A549 (cell line): ENCODE results near the gene SNRNP70. TPM values are rescaled to one million over a fixed set of nuclear protein-coding genes. Genes with fewer than 3 reads are reported as not detected.

Source experiments
- ATAC-seq, 2 experiments: fragments of 200-7000 bp in 1 of 2; fragments of >200 bp in 1 of 2; cut with Nextera tagmentation in 1 of 2; cut with Tn5 transposase in 1 of 2; 3 replicates each; pipeline versions ENCODE4 v1.8.0 to v1.9.1; 2018 to 2020; ENCODE audit warnings: mild to moderate bottlenecking in 1 of 2, moderate library complexity in 1 of 2
- CTCF ChIA-PET: fragments of 300-600 bp; sonication (Branson Sonifier 250); formaldehyde crosslinking; extraction: SDS; loops from one replicate; lab custom pipeline; 2021; ENCODE audit warnings: antibody characterized with exemption, inconsistent platforms; lab: Yijun Ruan, JAX
- POLR2A ChIA-PET: fragments of 350-600 bp; formaldehyde crosslinking; extraction: SDS; loops from one replicate; lab custom pipeline; 2021; ENCODE audit warnings: antibody characterized with exemption, inconsistent platforms; lab: Yijun Ruan, JAX
- DNase-seq, 2 experiments: peaks; one replicate each; pipeline versions ENCODE4 v3.0.0 to v3.0.0-alpha.2; 2011 to 2016; ENCODE audit warnings: low read depth in 1 of 2, low spot score in 1 of 2
- FAIRE-seq: peaks from 2 replicates; lab custom pipeline; 2011; peaks lifted over from hg19 to GRCh38; lab: Jason Lieb, UNC
- H3K27ac ChIP-seq, 2 experiments: fragments of >200 bp; sonication (Bioruptor Twin); formaldehyde crosslinking; 3 replicates each; pipeline ENCODE4 v1.5.1; 2016 to 2017
- H3K4me1 ChIP-seq: fragments of >200 bp; sonication (Bioruptor Twin); formaldehyde crosslinking; 3 replicates; pipeline ENCODE4 v1.6.1; 2016
- H3K4me2 ChIP-seq: fragments of >200 bp; sonication (Bioruptor Twin); formaldehyde crosslinking; 3 replicates; pipeline ENCODE4 v1.6.1; 2016
- H3K4me3 ChIP-seq: fragments of >200 bp; sonication (Bioruptor Twin); formaldehyde crosslinking; 3 replicates; pipeline ENCODE4 v1.5.1; 2016
- H3K9me3 ChIP-seq: fragments of >200 bp; sonication (Bioruptor Twin); formaldehyde crosslinking; 3 replicates; pipeline ENCODE4 v1.6.1; 2016
- CHD4 ChIP-seq: fragments of 200-600 bp; sonication (generic); IDR thresholded peaks from 2 replicates; pipeline ENCODE4 v1.6.1; 2016; ENCODE audit warnings: antibody characterized with exemption, mild to moderate bottlenecking, borderline replicate concordance
- CTCF ChIP-seq: fragments of >200 bp; sonication (Bioruptor Twin); formaldehyde crosslinking; IDR thresholded peaks from 3 replicates; pipeline ENCODE4 v1.5.1; 2016
- E2F6 ChIP-seq: IDR thresholded peaks from 2 replicates; pipeline ENCODE4 v1.6.1; 2012; ENCODE audit warnings: low read depth, borderline replicate concordance
- ESRRA ChIP-seq: fragments of 150-350 bp; IDR thresholded peaks from 2 replicates; pipeline ENCODE4 v1.6.1; 2014; ENCODE audit warnings: mild to moderate bottlenecking, low read length, borderline replicate concordance
- FOSL2 ChIP-seq, 2 experiments: fragments of 450-650 bp in 1 of 2; fragments of >200 bp in 1 of 2; sonication (Bioruptor Twin) in 1 of 2; formaldehyde crosslinking; IDR thresholded peaks; 2 replicates each; pipeline versions ENCODE4 v1.5.0 to v1.6.1; 2016 to 2020; ENCODE audit warnings: mild to moderate bottlenecking in 1 of 2, moderate library complexity in 1 of 2
- HOXB13 ChIP-seq: fragments of 250-450 bp; sonication (Bioruptor Pico); IDR thresholded peaks from 2 replicates; pipeline ENCODE4 v1.5.0; 2020; ENCODE audit warnings: low read depth, mild to moderate bottlenecking, moderate library complexity
- JUN ChIP-seq, 2 experiments: fragments of >200 bp; sonication (Bioruptor Twin); formaldehyde crosslinking; IDR thresholded peaks; 2 replicates in 1 of 2; 3 replicates in 1 of 2; pipeline ENCODE4 v1.6.1; 2016 to 2017
- KDM1A ChIP-seq: fragments of 200-600 bp; sonication (generic); IDR thresholded peaks from 2 replicates; pipeline ENCODE4 v1.6.1; 2016; ENCODE audit warnings: low read depth, mild to moderate bottlenecking
- MYC ChIP-seq: IDR thresholded peaks from 2 replicates; pipeline ENCODE4 v1.6.1; 2012; ENCODE audit warnings: mild to moderate bottlenecking, inconsistent platforms, low read length, improper control_type of control experiment, borderline replicate concordance
- NPAS2 ChIP-seq: fragments of 250-450 bp; sonication (Bioruptor Pico); IDR thresholded peaks from 2 replicates; pipeline ENCODE4 v1.8.0; 2022; ENCODE audit warnings: mild to moderate bottlenecking, moderate library complexity, borderline replicate concordance
- POLR2A ChIP-seq: IDR thresholded peaks from 2 replicates; pipeline ENCODE4 v1.6.1; 2012; ENCODE audit warnings: mild to moderate bottlenecking, low read length
- POLR2AphosphoS2 ChIP-seq: conservative IDR thresholded peaks from 2 replicates; pipeline ENCODE4 v1.6.1; 2012; ENCODE audit warnings: low read length, improper control_type of control experiment, inconsistent platforms
- RAD21 ChIP-seq, 2 experiments: fragments of >200 bp in 1 of 2; sonication (Bioruptor Twin) in 1 of 2; formaldehyde crosslinking in 1 of 2; IDR thresholded peaks in 1 of 2; conservative IDR thresholded peaks in 1 of 2; 2 replicates in 1 of 2; 3 replicates in 1 of 2; pipeline ENCODE4 v1.6.1; 2012 to 2018; ENCODE audit warnings: inconsistent platforms in 1 of 2
- RCOR1 ChIP-seq: fragments of 150-350 bp; IDR thresholded peaks from 2 replicates; pipeline ENCODE4 v1.6.1; 2014; ENCODE audit warnings: antibody characterized with exemption, low read length, low read depth
- REST ChIP-seq: fragments of 200-600 bp; sonication (generic); IDR thresholded peaks from 2 replicates; pipeline ENCODE4 v1.6.1; 2016; ENCODE audit warnings: antibody characterized with exemption, mild to moderate bottlenecking, moderate library complexity
- RNF2 ChIP-seq: fragments of 200-600 bp; sonication (generic); IDR thresholded peaks from 2 replicates; pipeline ENCODE4 v1.6.1; 2016; ENCODE audit warnings: low read depth, mild to moderate bottlenecking, antibody characterized with exemption, moderate library complexity, borderline replicate concordance
- SMC3 ChIP-seq: fragments of >200 bp; sonication (Bioruptor Twin); formaldehyde crosslinking; IDR thresholded peaks from 3 replicates; pipeline ENCODE4 v1.6.1; 2018; ENCODE audit warnings: inconsistent platforms
- SREBF2 ChIP-seq: fragments of 450-650 bp; IDR thresholded peaks from 2 replicates; pipeline ENCODE4 v1.6.1; 2014; ENCODE audit warnings: mild to moderate bottlenecking, moderate library complexity
- ZSCAN20 ChIP-seq: fragments of 250-450 bp; sonication (Bioruptor Pico); IDR thresholded peaks from 2 replicates; pipeline ENCODE4 v1.8.0; 2022; ENCODE audit warnings: mild to moderate bottlenecking, moderate library complexity
- WGBS: methylation state at CpG from one replicate; pipeline ENCODE4 v1.1.6; 2017; ENCODE audit errors: missing lambda C conversion rate; 5-methylcytosine and 5-hydroxymethylcytosine counted together
- polyA plus RNA-seq, 4 experiments: library from polyadenylated mRNA; depleted of rRNA in 3 of 4; stranded (reverse); fragments of >200 nt; fragmentation: RNase III in 1 of 4; extraction: RNeasy Plus Mini Kit Qiagen cat#74134 plus additional on column Dnase treatment in 1 of 4; gene quantifications; 2 replicates in 3 of 4; 3 replicates in 1 of 4; pipeline ENCODE4 v1.2.3, GENCODE V29; 2011 to 2017

Gene SNRNP70
- polyA plus RNA-seq, 2 of the 4 experiments (the other 2 are of a cell fraction) = 214 to 350 TPM

- 27% methylated on average over 8 of the region's 8 CpGs for WGBS
- FAIRE-seq (peak; percentile 99), DNase-seq (peak; percentile 88 to 89), ATAC-seq (peak; percentile 78 to 83)
- Histone ChIP-seq H3K4me1 (peaks cover 21% of the 10 kb centered on the region), H3K4me3 (no peak overlapping the region), H3K9me3 (no peaks in the 10 kb centered on the region), H3K27ac (peak overlapping the region in 1 of 2 experiments; percentile 46; a peak in 2 of 6 replicates), H3K4me2 (peak overlapping the region; percentile 33; the same call in 2 of the 3 replicates)
- TF ChIP-seq POLR2AphosphoS2 = peak; percentile 80; the same call in 1 of the 2 replicates
- TF ChIP-seq RNF2 = no peak
- TF ChIP-seq RAD21 (conservative IDR thresholded peaks at IDR 0.05 in 1 of 2, IDR thresholded peaks at IDR 0.05 in 1 of 2) = peak; percentile 88 to 91
- no peak for TF ChIP-seq POLR2A
- peak; percentile 99 for TF ChIP-seq CTCF
- 0 out of 2 replicates have a peak, but pooled peaks have one; percentile 43 for TF ChIP-seq RCOR1
- peak; percentile 78 for TF ChIP-seq SMC3
- ChIA-PET POLR2A (interaction anchor here (0.5 to 1.7 kb wide), 10 partner anchors 9 to 669 kb away, joined by 3 to 8 read pairs (median 5); partner anchors contain the start of genes AP2A1, GYS1, LIN7B and RUVBL2), CTCF (interaction anchor here (0.5 to 13.2 kb wide), 62 partner anchors 8 to 373 kb away, joined by 3 to 241 read pairs (median 6); partner anchors contain the start of genes GYS1, HRC, KCNA7 and LIN7B)
These were observed 12.4 kb downstream of the SNRNP70 start for GRCh38 chr19:49097453-49098288.

GRCh38 chr19:49098795-49099194 lies 13.5 kb downstream of the SNRNP70 start:
- H3K27ac ChIP-seq = no peak overlapping the region
- ChIA-PET CTCF (interaction anchor here (0.8 to 13.2 kb wide), 30 partner anchors 7 to 332 kb away, joined by 3 to 241 read pairs (median 16); partner anchors contain the start of genes GYS1, HRC, KCNA7 and LIN7B), POLR2A (interaction anchor here (0.6 to 1.7 kb wide), 4 partner anchors 8 to 105 kb away, joined by 5 to 11 read pairs (median 7); partner anchors contain the start of genes LIN7B and RUVBL2)
- TF ChIP-seq JUN (IDR thresholded peaks at IDR 0.05) = 0 out of 5 replicates have a peak, but pooled peaks of 1 of the 2 experiments have one; percentile 33
- TF ChIP-seq SREBF2 = no peak
- TF ChIP-seq, all 56 proteins: peak for 1
- no peak for FAIRE-seq
- Histone ChIP-seq H3K9me3 (no peaks in the 10 kb centered on the region), H3K4me1 (peaks cover 21% of the 10 kb centered on the region), H3K4me2 (no peak overlapping the region), H3K4me3 (no peak overlapping the region)
- ATAC-seq = no peak
- no peak for DNase-seq
- whole genome bisulfite sequencing = 76% methylated on average over 4 of the region's 4 CpGs

- Histone ChIP-seq H3K4me2 (no peak overlapping the region), H3K4me1 (peaks cover 30% of the 10 kb centered on the region), H3K9me3 (no peaks in the 10 kb centered on the region)
- FAIRE-seq (no peak), DNase-seq (no peak)
- CTCF ChIA-PET = interaction anchor here (0.9 to 13.2 kb wide), 9 partner anchors 12 to 124 kb away, joined by 3 to 241 read pairs (median 4); partner anchors contain the start of genes KCNA7 and LIN7B
- TF ChIP-seq NPAS2 (CRISPR knock-in tag) = no peak
- no peak for TF ChIP-seq FOSL2 (IDR thresholded peaks at IDR 0.05)
- no peak for TF ChIP-seq FOSL2 (CRISPR knock-in tag; IDR thresholded peaks at IDR 0.05)
- no peak for TF ChIP-seq CHD4
- TF ChIP-seq E2F6 = no peak
- TF ChIP-seq HOXB13 (CRISPR knock-in tag) = no peak
- no peak for TF ChIP-seq REST
- TF ChIP-seq ESRRA = no peak
- TF ChIP-seq KDM1A = no peak
- TF ChIP-seq MYC = no peak
- no peak for TF ChIP-seq JUN (IDR thresholded peaks at IDR 0.05)
- no peak for TF ChIP-seq ZSCAN20 (CRISPR knock-in tag)
- no peak for TF ChIP-seq POLR2AphosphoS2
- TF ChIP-seq, all 56 proteins: peak for 0
- 77% methylated on average over 12 of the region's 12 CpGs for WGBS
- 0 out of 6 replicates have a peak, but pooled peaks of 1 of the 2 experiments have one; percentile 3 for ATAC-seq
- POLR2A ChIA-PET = interaction anchor here (0.7 to 1.5 kb wide), 2 partner anchors 18 to 22 kb away, joined by 3 read pairs; partner anchors contain the start of gene PPFIA3
- Histone ChIP-seq H3K4me3 (no peak overlapping the region), H3K27ac (peak overlapping the region in 1 of 2 experiments; percentile 14; a peak in 1 of 6 replicates)
These were observed 15.9 kb downstream of the SNRNP70 start for GRCh38 chr19:49101160-49101559.
